OCI-LY1 (cell line): ENCODE data around the gene TMA7B.

Source experiments
- H2AFZ ChIP-seq: fragments of 200-600 bp; sonication (generic), shearing (Covaris generic); 2 replicates; pipeline ENCODE4 v1.6.0; 2014; ENCODE audit warnings: antibody characterized with exemption, mild to moderate bottlenecking, low read length
- H3F3A ChIP-seq: fragments of 200-600 bp; sonication (generic), shearing (Covaris generic); 2 replicates; pipeline ENCODE4 v1.6.0; 2014; ENCODE audit warnings: mild to moderate bottlenecking, antibody characterized with exemption, low read length, moderate library complexity; ENCODE audit not compliant: insufficient read depth
- H3K27ac ChIP-seq: fragments of 200-600 bp; sonication (generic); 2 replicates; pipeline ENCODE4 v1.5.1; 2014; ENCODE audit warnings: low read length, mixed run types, mild to moderate bottlenecking, low read depth; ENCODE audit not compliant: poor library complexity, severe bottlenecking
- H3K27me3 ChIP-seq: fragments of 200-600 bp; sonication (generic); 2 replicates; pipeline ENCODE4 v1.6.0; 2014; ENCODE audit warnings: antibody characterized with exemption, mild to moderate bottlenecking, low read length, moderate library complexity; ENCODE audit not compliant: insufficient read depth
- H3K36me3 ChIP-seq: fragments of 200-600 bp; sonication (generic); 2 replicates; pipeline ENCODE4 v1.6.1; 2014; ENCODE audit warnings: mild to moderate bottlenecking, antibody characterized with exemption, low read length, moderate library complexity, mixed read lengths; ENCODE audit not compliant: insufficient read depth
- H3K4me1 ChIP-seq: fragments of 200-600 bp; sonication (generic); 2 replicates; pipeline ENCODE4 v1.5.1; 2014; ENCODE audit warnings: mild to moderate bottlenecking, low read length, moderate library complexity; ENCODE audit not compliant: insufficient read depth, severe bottlenecking
- H3K4me2 ChIP-seq: fragments of 200-600 bp; sonication (generic), shearing (Covaris generic); 2 replicates; pipeline ENCODE4 v1.6.1; 2014; ENCODE audit warnings: low read length
- H3K4me3 ChIP-seq: fragments of 200-600 bp; sonication (generic); 2 replicates; pipeline ENCODE4 v1.5.1; 2014; ENCODE audit warnings: low read length, low read depth, mild to moderate bottlenecking, mixed read lengths; ENCODE audit not compliant: poor library complexity, severe bottlenecking
- H3K79me2 ChIP-seq: fragments of 200-600 bp; shearing (Covaris generic); 2 replicates; pipeline ENCODE4 v1.6.1; 2016; ENCODE audit warnings: mixed run types, low read length, mixed read lengths; ENCODE audit not compliant: insufficient read depth
- H3K9ac ChIP-seq: fragments of 200-600 bp; sonication (generic), shearing (Covaris generic); 2 replicates; pipeline ENCODE4 v1.6.1; 2014; ENCODE audit warnings: mild to moderate bottlenecking, low read length, mixed read lengths
- H3K9me2 ChIP-seq: fragments of 200-600 bp; sonication (generic), shearing (Covaris generic); 2 replicates; pipeline ENCODE4 v1.6.1; 2014; ENCODE audit warnings: low read depth, mild to moderate bottlenecking, low read length, mixed read lengths
- H3K9me3 ChIP-seq: fragments of 200-600 bp; shearing (Covaris generic); 2 replicates; pipeline ENCODE4 v1.6.1; 2014; ENCODE audit warnings: low read length, mixed read lengths
- H4K20me1 ChIP-seq: fragments of 200-600 bp; sonication (generic), shearing (Covaris generic); 2 replicates; pipeline ENCODE4 v1.6.0; 2016; ENCODE audit warnings: mild to moderate bottlenecking, low read length; ENCODE audit not compliant: insufficient read depth
- EZH2 ChIP-seq: fragments of 200-600 bp; sonication (generic), shearing (Covaris generic); IDR thresholded peaks from 2 replicates; pipeline ENCODE4 v1.8.0; 2017; ENCODE audit warnings: borderline replicate concordance, mixed run types, mild to moderate bottlenecking, antibody characterized with exemption, low read length, moderate library complexity, mixed read lengths
- TF ChIP-seq, protein P1 (sequence below): fragments of 200-600 bp; sonication (generic), shearing (Covaris generic); IDR thresholded peaks from 2 replicates; pipeline ENCODE4 v1.5.1; 2017; ENCODE audit warnings: mild to moderate bottlenecking, antibody characterized with exemption, low read length, moderate library complexity, mixed read lengths

Gene TMA7B

DNA sequence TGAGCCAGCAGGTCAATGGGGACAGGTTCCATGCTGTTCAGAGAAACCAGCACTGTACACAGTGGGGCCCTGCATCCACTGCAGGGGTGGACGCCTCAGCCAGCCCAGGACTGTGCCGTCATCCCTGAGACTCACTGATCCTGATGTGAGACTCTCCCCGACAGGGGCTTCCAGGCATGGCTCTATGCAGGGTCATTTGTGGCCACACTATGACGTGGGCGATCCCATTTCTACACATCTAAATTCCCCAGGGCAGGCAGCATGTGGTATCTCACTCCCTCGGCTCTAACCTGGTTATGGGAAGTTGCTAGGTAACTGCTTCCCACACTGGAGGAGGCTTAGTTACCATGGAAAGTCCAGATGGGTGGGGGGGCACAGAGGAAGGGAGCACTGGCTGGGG lies 20.4 kb downstream of the TMA7B start:
- no peaks in the 10 kb centered on the region for H4K20me1 ChIP-seq
- no peaks in the 10 kb centered on the region for H3K4me1 ChIP-seq
- no peak overlapping the region for H3K27ac ChIP-seq
- TF ChIP-seq EZH2: no peak
- TF ChIP-seq, protein P1, sequence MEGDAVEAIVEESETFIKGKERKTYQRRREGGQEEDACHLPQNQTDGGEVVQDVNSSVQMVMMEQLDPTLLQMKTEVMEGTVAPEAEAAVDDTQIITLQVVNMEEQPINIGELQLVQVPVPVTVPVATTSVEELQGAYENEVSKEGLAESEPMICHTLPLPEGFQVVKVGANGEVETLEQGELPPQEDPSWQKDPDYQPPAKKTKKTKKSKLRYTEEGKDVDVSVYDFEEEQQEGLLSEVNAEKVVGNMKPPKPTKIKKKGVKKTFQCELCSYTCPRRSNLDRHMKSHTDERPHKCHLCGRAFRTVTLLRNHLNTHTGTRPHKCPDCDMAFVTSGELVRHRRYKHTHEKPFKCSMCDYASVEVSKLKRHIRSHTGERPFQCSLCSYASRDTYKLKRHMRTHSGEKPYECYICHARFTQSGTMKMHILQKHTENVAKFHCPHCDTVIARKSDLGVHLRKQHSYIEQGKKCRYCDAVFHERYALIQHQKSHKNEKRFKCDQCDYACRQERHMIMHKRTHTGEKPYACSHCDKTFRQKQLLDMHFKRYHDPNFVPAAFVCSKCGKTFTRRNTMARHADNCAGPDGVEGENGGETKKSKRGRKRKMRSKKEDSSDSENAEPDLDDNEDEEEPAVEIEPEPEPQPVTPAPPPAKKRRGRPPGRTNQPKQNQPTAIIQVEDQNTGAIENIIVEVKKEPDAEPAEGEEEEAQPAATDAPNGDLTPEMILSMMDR: no peak
- no peaks in the 10 kb centered on the region for H3K36me3 ChIP-seq
- no peak overlapping the region for H3K4me2 ChIP-seq
- no peaks in the 10 kb centered on the region for H3K9me3 ChIP-seq
- H3K79me2 ChIP-seq: no peaks in the 10 kb centered on the region
- H2AFZ ChIP-seq: no peak overlapping the region
- H3F3A ChIP-seq: no peaks in the 10 kb centered on the region
- H3K4me3 ChIP-seq: no peak overlapping the region
- H3K27me3 ChIP-seq: no peaks in the 10 kb centered on the region; the same call in 1 of the 2 replicates
- H3K9ac ChIP-seq: no peak overlapping the region
- H3K9me2 ChIP-seq: no peaks in the 10 kb centered on the region

DNA sequence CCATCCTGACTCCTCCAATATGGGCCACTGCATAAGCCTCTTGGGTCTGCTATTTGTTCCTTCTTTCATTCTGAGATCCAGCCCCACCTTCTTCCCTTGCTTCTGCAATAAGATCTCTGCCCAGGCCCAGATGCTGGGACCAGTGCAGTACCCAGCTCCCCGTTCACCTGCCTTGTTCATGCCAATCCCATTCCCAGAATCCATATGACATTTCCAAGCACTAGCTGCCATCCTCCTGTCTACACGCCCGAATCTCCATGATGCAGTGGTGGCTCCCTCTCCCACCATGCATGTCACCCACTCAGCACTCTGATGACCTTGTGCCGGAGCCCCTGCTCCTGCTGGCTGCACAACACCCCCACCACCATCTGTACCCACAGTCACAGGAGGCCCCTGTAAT lies 23.1 kb downstream of the TMA7B start:
- Histone ChIP-seq H3K4me1 (no peaks in the 10 kb centered on the region), H3K27me3 (0 out of 2 replicates have a peak, but pooled peaks cover 3% of the 10 kb centered on the region), H3K9ac (no peak overlapping the region), H3K4me3 (no peak overlapping the region), H3K36me3 (no peaks in the 10 kb centered on the region), H3K4me2 (no peak overlapping the region), H4K20me1 (no peaks in the 10 kb centered on the region), H3K9me2 (no peaks in the 10 kb centered on the region), H3K27ac (no peak overlapping the region), H2AFZ (no peak overlapping the region), H3K79me2 (no peaks in the 10 kb centered on the region), H3K9me3 (no peaks in the 10 kb centered on the region), H3F3A (no peaks in the 10 kb centered on the region)
- TF ChIP-seq, protein P1: no peak
- TF ChIP-seq EZH2: no peak

DNA sequence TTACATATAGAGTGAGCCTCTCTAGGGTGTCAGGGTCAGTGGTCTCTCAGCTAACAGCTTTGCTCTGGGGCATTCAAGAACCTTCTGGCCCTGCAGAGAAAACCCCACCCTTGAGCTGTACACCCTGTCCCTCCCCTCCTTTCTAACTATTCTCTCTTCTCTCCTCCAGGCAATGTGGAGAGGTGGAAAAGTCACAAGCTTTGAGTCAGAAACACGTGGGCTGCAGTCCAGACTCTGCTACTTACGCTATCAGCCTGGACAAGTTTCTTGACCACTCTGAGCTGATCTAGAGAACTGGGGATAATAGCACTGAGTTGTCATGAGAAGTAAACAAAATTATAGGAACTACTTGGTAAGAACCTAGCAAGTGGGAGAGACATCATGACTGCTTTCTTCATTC lies 23.8 kb downstream of the TMA7B start:
- TF ChIP-seq EZH2: no peak
- TF ChIP-seq, protein P1: no peak
- H2AFZ ChIP-seq: no peak overlapping the region
- no peaks in the 10 kb centered on the region for H3K9me2 ChIP-seq
- no peaks in the 10 kb centered on the region for H3K9me3 ChIP-seq
- H3K27ac ChIP-seq: no peak overlapping the region
- no peak overlapping the region for H3K4me3 ChIP-seq
- H3K79me2 ChIP-seq: no peaks in the 10 kb centered on the region
- no peaks in the 10 kb centered on the region for H3K36me3 ChIP-seq
- H3K27me3 ChIP-seq: 0 out of 2 replicates have a peak, but pooled peaks cover 3% of the 10 kb centered on the region
- no peak overlapping the region for H3K4me2 ChIP-seq
- no peak overlapping the region for H3K9ac ChIP-seq
- no peaks in the 10 kb centered on the region for H3K4me1 ChIP-seq
- no peaks in the 10 kb centered on the region for H4K20me1 ChIP-seq
- H3F3A ChIP-seq: no peaks in the 10 kb centered on the region
